Natural killer cell (primary cell): ENCODE data around the gene CAPS. TPM values are rescaled to one million over a fixed set of nuclear protein-coding genes. Genes with fewer than 3 reads are reported as not detected.
"Not testable (repeated sequence)": the region's sequence is repeated elsewhere in the genome, so short reads cannot be mapped to it uniquely, and the experiment has no call there.

ENCODE experiments used
- ATAC-seq, 3 donors: fragments of 150-1000 bp in 2 of 3; fragments of 200-7000 bp in 1 of 3; cut with Tn5 transposase; 1 replicate in 1 of 3; 2 replicates in 2 of 3; pipeline ENCODE4 v1.10.0; 2021; ENCODE audit warnings: mild to moderate bottlenecking in 2 of 3, moderate library complexity in 2 of 3
- DNase-seq, 2 donors: peaks; one replicate each; pipeline versions ENCODE4 v3.0.0 to v3.0.0-alpha.2; 2013 to 2021; ENCODE audit warnings: mixed read lengths in 1 of 2
- H3K27ac ChIP-seq: one replicate; pipeline ENCODE4 v1.5.1; 2013; ENCODE audit warnings: mild to moderate bottlenecking, low read length
- H3K27me3 ChIP-seq: one replicate; pipeline ENCODE4 v1.6.1; 2013; ENCODE audit warnings: low read length; ENCODE audit not compliant: control insufficient read depth, insufficient read depth
- H3K36me3 ChIP-seq: one replicate; pipeline ENCODE4 v1.6.1; 2013; ENCODE audit warnings: low read length; ENCODE audit not compliant: control insufficient read depth, insufficient read depth
- H3K4me1 ChIP-seq: one replicate; pipeline ENCODE4 v1.6.1; 2013; ENCODE audit warnings: low read length; ENCODE audit not compliant: control insufficient read depth, insufficient read depth
- H3K4me3 ChIP-seq: one replicate; pipeline ENCODE4 v1.5.1; 2013; ENCODE audit warnings: low read length
- H3K9me3 ChIP-seq: one replicate; pipeline ENCODE4 v1.6.1; 2013; ENCODE audit warnings: low read length; ENCODE audit not compliant: control insufficient read depth, insufficient read depth
- H3K27ac Mint-ChIP-seq, 2 donors: one replicate each; pipeline ENCODE4 v1.8.0; 2022; ENCODE audit warnings: mild to moderate bottlenecking in 2 of 2, mixed read lengths in 2 of 2, moderate library complexity in 1 of 2
- H3K27me3 Mint-ChIP-seq, 2 donors: one replicate each; pipeline ENCODE4 v1.8.0; 2022; ENCODE audit warnings: low read depth in 2 of 2, mixed read lengths in 2 of 2
- H3K36me3 Mint-ChIP-seq: one replicate; pipeline ENCODE4 v1.8.0; 2022; ENCODE audit warnings: mixed read lengths
- H3K4me1 Mint-ChIP-seq, 2 donors: one replicate each; pipeline ENCODE4 v1.8.0; 2022; ENCODE audit warnings: mixed read lengths in 2 of 2
- H3K4me3 Mint-ChIP-seq: one replicate; pipeline ENCODE4 v1.8.0; 2022; ENCODE audit warnings: mild to moderate bottlenecking, moderate library complexity, mixed read lengths
- H3K9me3 Mint-ChIP-seq, 2 donors: one replicate each; pipeline ENCODE4 v1.8.0; 2022; ENCODE audit warnings: mixed read lengths in 2 of 2
- CTCF ChIP-seq: fragments of 200-600 bp; IDR thresholded peaks from one replicate; pipeline ENCODE4 v1.8.0; 2022; ENCODE audit warnings: antibody characterized with exemption
- WGBS: methylation state at CpG from one replicate; pipeline ENCODE4 v1.1.7; 2013; ENCODE audit warnings: missing lambda C conversion rate; ENCODE audit not compliant: insufficient coverage; 5-methylcytosine and 5-hydroxymethylcytosine counted together
- intact Hi-C: fragments of 100-400 bp; cut with micrococcal nuclease; formaldehyde crosslinking; loops from one replicate; pipeline ENCODE4 v1.14.2; 2022
- total RNA-seq, 4 donors: library from RNA; stranded (reverse); fragments of 120-200 nt in 1 of 4; gene quantifications; one replicate each; pipeline versions ENCODE4 v1.2.3 to v1.2.4, GENCODE V29; 2013 to 2022

Gene CAPS
- total RNA-seq, 3 donors from 2014 or later (not counting 1 experiment from before 2014, with no cell fraction given): 34.0 to 41.6 (median 38.3) TPM

- H3K36me3 Mint-ChIP-seq: no peaks in the 10 kb centered on the region
- no peak for DNase-seq
- H3K36me3 ChIP-seq: no peaks in the 10 kb centered on the region
Observed at GRCh38 chr19:5881543-5882299, 32.3 kb upstream of the CAPS start.

GRCh38 chr19:5882421-5882968 is 31.6 kb upstream of the CAPS start:
- H3K27ac ChIP-seq: no peak overlapping the region
- H3K4me1 ChIP-seq: no peaks in the 10 kb centered on the region
- no peaks in the 10 kb centered on the region for H3K9me3 Mint-ChIP-seq
- intact Hi-C loops: no loop called here
- H3K27me3 Mint-ChIP-seq: peaks cover 0 to 11% of the 10 kb centered on the region in 2 donors
- no peak for TF ChIP-seq CTCF
- 71% methylated on average over 9 of the region's 9 CpGs for WGBS
- H3K4me1 Mint-ChIP-seq: no peaks in the 10 kb centered on the region
- peaks cover 5% of the 10 kb centered on the region for H3K27me3 ChIP-seq
- no peak for DNase-seq
- no peaks in the 10 kb centered on the region for H3K36me3 Mint-ChIP-seq
- H3K9me3 ChIP-seq: no peaks in the 10 kb centered on the region
- H3K36me3 ChIP-seq: no peaks in the 10 kb centered on the region
- ATAC-seq: no peak
- H3K4me3 ChIP-seq: no peak overlapping the region
- H3K27ac Mint-ChIP-seq: no peak overlapping the region
- H3K4me3 Mint-ChIP-seq: no peak overlapping the region

More at GRCh38 chr19:5881543-5882299, 32.3 kb upstream of the CAPS start:
- Histone ChIP-seq H3K27me3 (peaks cover 5% of the 10 kb centered on the region), H3K4me1 (no peaks in the 10 kb centered on the region), H3K4me3 (no peak overlapping the region), H3K27ac (no peak overlapping the region), H3K9me3 (no peaks in the 10 kb centered on the region)
- H3K9me3 Mint-ChIP-seq: no peaks in the 10 kb centered on the region
- H3K4me3 Mint-ChIP-seq: no peak overlapping the region
- intact Hi-C loops: no loop called here
- H3K4me1 Mint-ChIP-seq: no peaks in the 10 kb centered on the region
- 50% methylated on average over 15 of the region's 19 CpGs for WGBS
- H3K27ac Mint-ChIP-seq: no peak overlapping the region
- ATAC-seq: no peak
- no peak for TF ChIP-seq CTCF
- H3K27me3 Mint-ChIP-seq: peaks cover 0 to 13% of the 10 kb centered on the region in 2 donors

DNA sequence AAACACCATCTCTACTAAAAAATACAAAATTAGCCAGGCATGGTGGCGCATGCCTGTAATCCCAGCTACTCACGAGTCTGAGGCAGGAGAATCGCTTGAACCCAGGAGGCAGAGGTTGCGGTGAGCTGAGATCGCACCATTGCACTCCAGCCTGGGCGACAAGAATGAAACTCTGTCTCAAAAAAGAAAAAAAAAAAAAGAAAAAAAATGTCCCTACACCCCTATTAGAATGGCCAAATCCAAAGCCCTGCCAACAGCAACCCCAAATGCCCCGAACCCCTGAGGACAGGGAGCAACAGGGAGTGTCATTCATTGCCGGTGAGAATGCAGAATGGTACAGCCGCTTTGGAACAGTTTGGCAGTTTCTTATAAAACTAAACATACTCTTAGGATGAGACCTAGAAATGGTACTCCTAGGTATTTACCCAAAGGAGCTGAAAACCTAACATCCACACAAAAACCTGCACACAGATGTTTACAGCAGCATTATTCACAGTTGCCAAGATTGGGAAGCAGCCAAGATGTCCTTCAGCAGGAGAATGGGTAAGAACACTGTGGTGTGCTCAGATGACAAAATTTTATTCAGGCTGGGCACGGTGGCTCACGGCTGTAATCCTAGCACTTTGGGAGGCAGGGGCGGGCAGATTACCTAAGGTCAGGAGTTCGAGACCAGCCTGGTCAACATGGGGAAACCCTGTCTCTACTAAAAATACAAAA is 30.7 kb upstream of the CAPS start:
- H3K4me1 ChIP-seq, H3K4me1 Mint-ChIP-seq, H3K4me3 Mint-ChIP-seq, intact Hi-C loops, H3K9me3 ChIP-seq, ATAC-seq, DNase-seq, H3K9me3 Mint-ChIP-seq, H3K27ac ChIP-seq, H3K36me3 ChIP-seq, H3K27ac Mint-ChIP-seq, H3K36me3 Mint-ChIP-seq, H3K4me3 ChIP-seq, H3K27me3 ChIP-seq: not testable (repeated sequence)
- 84% methylated on average over 12 of the region's 13 CpGs for WGBS
- H3K27me3 Mint-ChIP-seq: peaks cover 0 to 11% of the 10 kb centered on the region in 2 donors

DNA sequence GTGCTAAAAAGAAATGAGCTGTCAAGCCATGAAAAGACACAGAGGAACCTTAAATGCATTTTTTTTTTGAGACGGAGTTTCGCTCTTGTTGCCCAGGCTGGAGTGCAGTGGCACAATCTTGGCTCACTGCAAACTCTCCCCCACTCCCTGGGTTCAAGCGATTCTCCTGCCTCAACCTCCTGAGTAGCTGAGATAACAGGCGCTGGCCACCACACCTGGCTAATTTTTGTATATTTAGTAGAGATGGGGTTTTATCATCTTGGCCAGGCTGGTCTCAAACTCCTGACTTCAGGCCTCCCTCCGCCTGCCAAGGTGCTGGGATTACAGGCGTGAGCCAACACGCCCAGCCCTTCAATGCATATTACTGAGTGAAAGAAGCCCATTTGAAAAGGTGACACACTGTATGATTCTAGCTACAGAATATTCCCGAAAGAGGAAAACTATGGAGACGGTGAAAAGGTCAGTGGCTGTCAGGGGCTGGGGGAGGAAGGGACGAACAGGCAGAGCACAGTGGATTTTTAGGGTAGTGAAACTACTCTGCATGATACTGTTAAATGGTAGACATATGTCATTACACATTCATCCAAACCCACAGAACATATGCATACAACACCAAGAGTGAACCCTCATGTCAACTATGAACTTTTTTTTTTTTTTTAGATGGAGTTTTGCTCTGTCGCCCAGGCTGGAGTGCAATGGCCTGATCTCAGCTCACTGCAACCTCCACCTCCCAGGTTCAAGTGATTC is 29.8 kb upstream of the CAPS start:
- H3K9me3 Mint-ChIP-seq, H3K36me3 ChIP-seq, H3K27ac Mint-ChIP-seq, H3K36me3 Mint-ChIP-seq, ATAC-seq, H3K4me1 Mint-ChIP-seq, intact Hi-C loops, H3K4me1 ChIP-seq, H3K4me3 ChIP-seq, H3K9me3 ChIP-seq, H3K4me3 Mint-ChIP-seq, H3K27ac ChIP-seq, DNase-seq, H3K27me3 ChIP-seq: not testable (repeated sequence)
- peaks cover 0 to 11% of the 10 kb centered on the region in 2 donors for H3K27me3 Mint-ChIP-seq
- 78% methylated on average over 9 of the region's 11 CpGs for WGBS
